A549 treated with AZD9567 at 1 μM for 4 hours (cell line): ENCODE data around the gene ARV1. TPM values are rescaled to one million over a fixed set of nuclear protein-coding genes. Genes with fewer than 3 reads are reported as not detected.

ENCODE experiments used
- total RNA-seq: library from RNA; stranded (reverse); fragments of 200-300 nt; extraction: Qiagen RNA extraction; gene quantifications from 5 replicates; pipeline ENCODE4 v1.2.3, GENCODE V29; 2022; ENCODE audit not compliant: insufficient read depth

ARV1 gene
- total RNA-seq = 22.9 to 27.2 TPM (median 24.7 TPM) in 5 replicates

GRCh38 chr1:230978491-230979388 is at the start of gene ARV1, which contains the start of gene TTC13:
TSS of gene ARV1 (plus strand) at chr1:230979094. CDS start at chr1:230979106, 12 bp downstream.
TSS of gene TTC13 (minus strand) at chr1:230978861. CDS start at chr1:230978830, 31 bp downstream.

DNA sequence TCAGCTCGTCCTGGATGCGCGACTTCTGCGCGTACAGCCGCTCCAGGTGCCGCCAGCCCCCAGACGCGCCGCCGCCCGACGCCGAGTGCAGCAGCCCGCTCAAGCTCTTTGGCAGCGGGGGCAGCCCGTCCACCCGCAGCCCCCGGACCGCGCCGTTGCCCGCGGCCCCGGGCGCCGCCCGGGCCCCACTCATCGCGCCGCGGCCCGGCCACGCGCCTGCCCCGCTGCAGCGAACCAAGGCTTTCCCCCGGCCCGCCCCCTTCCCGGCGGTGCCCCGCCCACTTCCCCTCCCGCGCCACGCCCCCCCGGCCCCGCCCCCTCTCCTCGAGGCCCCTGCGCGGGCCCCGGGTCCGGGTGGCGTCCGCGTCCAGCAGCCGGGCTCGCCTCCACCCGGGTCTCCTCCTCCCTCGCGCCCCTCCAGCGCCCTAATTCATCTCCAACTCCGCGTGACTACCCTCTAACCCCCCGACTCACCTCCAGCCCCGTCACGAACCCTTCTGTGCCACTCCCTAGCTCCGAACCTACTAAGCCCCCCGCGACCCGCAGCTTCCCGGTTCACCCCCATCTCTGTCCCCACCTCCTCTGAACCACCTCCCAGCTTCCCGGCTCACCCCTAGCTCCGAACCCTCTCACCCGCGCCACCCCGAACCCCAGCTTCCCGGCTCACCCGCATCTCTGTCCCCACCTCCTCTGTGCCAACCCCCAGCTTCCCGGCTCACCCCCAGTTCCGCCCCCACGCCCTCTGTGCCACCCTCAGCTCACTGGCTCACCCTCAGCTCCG is 61.3 kb downstream of the ARV1 start, which contains the start of gene FAM89A:
Gene FAM89A, minus strand, starts transcription at position 236 of the 781 bp plus-strand sequence. Its CDS starts 43 bp downstream, at position 193.

Other genes with a start within 250 kb of the ARV1 start
- gene CAPN9, start 231.7 kb upstream of the ARV1 start, total RNA-seq = not detected in 5 replicates
- 17.5 to 29.9 TPM (median 18.7 TPM) in 5 replicates for gene C1orf198, start 110.6 kb upstream of the ARV1 start, total RNA-seq
- 9.4 to 15.3 TPM (median 11.7 TPM) in 5 replicates for gene TTC13, start 233 bp upstream of the ARV1 start, total RNA-seq
- gene FAM89A, start 61.2 kb downstream of the ARV1 start, total RNA-seq = 10.3 to 17.5 TPM (median 16.7 TPM) in 5 replicates
- gene TRIM67, start 183.0 kb downstream of the ARV1 start, total RNA-seq = 0.13 to 0.20 TPM (median 0.15 TPM) in 4 of 5 replicates, not detected in the other